Hepatocyte (in vitro differentiated cells): ENCODE data around the gene IREB2. TPM values are rescaled to one million over a fixed set of nuclear protein-coding genes. Genes with fewer than 3 reads are reported as not detected.

ENCODE experiments used
- DNase-seq: peaks from one replicate; pipeline ENCODE4 v3.0.0-alpha.2; 2016; ENCODE audit warnings: low spot score
- H2AFZ ChIP-seq: fragments of 200-600 bp; sonication (generic); 2 replicates; pipeline ENCODE4 v1.6.0; 2016; ENCODE audit warnings: antibody characterized with exemption, mild to moderate bottlenecking
- H3K27ac ChIP-seq: fragments of 200-600 bp; sonication (generic); 2 replicates; pipeline ENCODE4 v1.5.1; 2016; ENCODE audit warnings: mild to moderate bottlenecking
- H3K27me3 ChIP-seq: fragments of 200-600 bp; sonication (generic); 2 replicates; pipeline ENCODE4 v1.6.1; 2016
- H3K36me3 ChIP-seq: fragments of 200-600 bp; sonication (generic); replicated peaks from 2 replicates; pipeline ENCODE4 v1.5.1; 2016; ENCODE audit warnings: low read depth; ENCODE audit not compliant: insufficient read depth
- H3K4me1 ChIP-seq: fragments of 200-600 bp; sonication (generic); 2 replicates; pipeline ENCODE4 v1.5.1; 2016; ENCODE audit warnings: mild to moderate bottlenecking, moderate library complexity; ENCODE audit not compliant: insufficient read depth
- H3K4me2 ChIP-seq: fragments of 200-600 bp; sonication (generic); 2 replicates; pipeline ENCODE4 v1.6.0; 2016
- H3K4me3 ChIP-seq: fragments of 200-600 bp; sonication (generic); 2 replicates; pipeline ENCODE4 v1.5.1; 2016; ENCODE audit warnings: mild to moderate bottlenecking
- H3K79me2 ChIP-seq: fragments of 200-600 bp; sonication (generic); 2 replicates; pipeline ENCODE4 v1.6.0; 2017; ENCODE audit warnings: mild to moderate bottlenecking
- H3K9me2 ChIP-seq: fragments of 200-600 bp; sonication (generic); replicated peaks from 2 replicates; pipeline ENCODE4 v1.6.0; 2017; ENCODE audit warnings: mild to moderate bottlenecking; ENCODE audit not compliant: insufficient read depth
- H3K9me3 ChIP-seq: fragments of 200-600 bp; sonication (generic); 2 replicates; pipeline ENCODE4 v1.5.1; 2016; ENCODE audit warnings: low read depth, mild to moderate bottlenecking
- H4K20me1 ChIP-seq: fragments of 200-600 bp; sonication (generic); 2 replicates; pipeline ENCODE4 v1.6.0; 2016; ENCODE audit warnings: mild to moderate bottlenecking; ENCODE audit not compliant: insufficient read depth, poor library complexity, severe bottlenecking
- CTCF ChIP-seq: fragments of 200-600 bp; sonication (generic); IDR thresholded peaks from 2 replicates; pipeline ENCODE4 v1.5.1; 2016; ENCODE audit warnings: antibody characterized with exemption, mild to moderate bottlenecking; ENCODE audit not compliant: poor library complexity
- EZH2 ChIP-seq: fragments of 200-600 bp; sonication (generic); IDR thresholded peaks from 2 replicates; pipeline ENCODE4 v1.6.1; 2016; ENCODE audit warnings: antibody characterized with exemption, mild to moderate bottlenecking, borderline replicate concordance
- EZH2phosphoT487 ChIP-seq: fragments of 200-600 bp; sonication (generic); IDR thresholded peaks from one replicate; pipeline ENCODE4 v1.6.1; 2018; ENCODE audit warnings: antibody characterized with exemption, mild to moderate bottlenecking, low read depth, moderate library complexity; ENCODE audit not compliant: unreplicated experiment, severe bottlenecking
- WGBS: methylation state at CpG from one replicate; pipeline ENCODE4 v1.1.6; 2016; ENCODE audit warnings: low lambda C conversion rate; ENCODE audit errors: missing lambda C conversion rate; 5-methylcytosine and 5-hydroxymethylcytosine counted together
- polyA plus RNA-seq: library from polyadenylated mRNA; unstranded; fragments of >200 nt; fragmentation: Nextera tagmentation; extraction: Ambion mirVana; gene quantifications from 2 replicates; pipeline ENCODE4 v1.2.1, GENCODE V29; 2016
- total RNA-seq: library from RNA; depleted of rRNA; stranded (reverse); fragments of >200 nt; gene quantifications from 2 replicates; pipeline ENCODE4 v1.2.3, GENCODE V29; 2014

IREB2 gene
- total and polyA plus RNA-seq, 2 experiments from 2014 or later: 20.4 to 54.0 TPM

GRCh38 chr15:78453447-78453846, 15.4 kb downstream of the IREB2 start:
- Histone ChIP-seq H3K4me3 (no peak overlapping the region), H4K20me1 (peaks cover 83% of the 10 kb centered on the region), H3K27ac (no peak overlapping the region), H3K9me3 (no peaks in the 10 kb centered on the region), H3K4me1 (peaks cover 52% of the 10 kb centered on the region), H3K79me2 (peaks cover 94% of the 10 kb centered on the region), H2AFZ (no peak overlapping the region), H3K4me2 (no peak overlapping the region), H3K27me3 (no peaks in the 10 kb centered on the region), H3K9me2 (no peaks in the 10 kb centered on the region), H3K36me3 (no peaks in the 10 kb centered on the region)
- no peak for DNase-seq
- 56% methylated on average over 2 of the region's 2 CpGs for WGBS
- no peak for TF ChIP-seq EZH2phosphoT487
- TF ChIP-seq EZH2: no peak
- TF ChIP-seq CTCF: no peak

GRCh38 chr15:78454992-78455391, 17.0 kb downstream of the IREB2 start:
- peaks cover 37% of the 10 kb centered on the region for H3K4me1 ChIP-seq
- H3K27me3 ChIP-seq: no peaks in the 10 kb centered on the region
- TF ChIP-seq CTCF (no peak), EZH2 (no peak), EZH2phosphoT487 (no peak)
- H4K20me1 ChIP-seq: peaks cover 83% of the 10 kb centered on the region
- no peak overlapping the region for H3K4me3 ChIP-seq
- WGBS: 92% methylated on average over 5 of the region's 5 CpGs
- no peaks in the 10 kb centered on the region for H3K36me3 ChIP-seq
- no peak for DNase-seq
- no peak overlapping the region for H2AFZ ChIP-seq
- H3K4me2 ChIP-seq: no peak overlapping the region
- no peaks in the 10 kb centered on the region for H3K9me3 ChIP-seq
- H3K9me2 ChIP-seq: no peaks in the 10 kb centered on the region
- peaks cover 100% of the 10 kb centered on the region for H3K79me2 ChIP-seq
- peak overlapping the region; percentile 31 for H3K27ac ChIP-seq

GRCh38 chr15:78455749-78456148, 17.7 kb downstream of the IREB2 start:
- H3K36me3 ChIP-seq: no peaks in the 10 kb centered on the region
- no peaks in the 10 kb centered on the region for H3K9me3 ChIP-seq
- peak; percentile 34 for DNase-seq
- peak overlapping the region; percentile 31 for H3K27ac ChIP-seq
- H3K79me2 ChIP-seq: peaks cover 100% of the 10 kb centered on the region
- no peak for TF ChIP-seq EZH2
- TF ChIP-seq EZH2phosphoT487: no peak
- TF ChIP-seq CTCF: no peak
- H4K20me1 ChIP-seq: peaks cover 84% of the 10 kb centered on the region
- peak overlapping the region; percentile 13 for H3K4me2 ChIP-seq
- no peaks in the 10 kb centered on the region for H3K9me2 ChIP-seq
- H2AFZ ChIP-seq: no peak overlapping the region
- peaks cover 37% of the 10 kb centered on the region for H3K4me1 ChIP-seq
- 42% methylated on average over 3 of the region's 3 CpGs for WGBS
- no peaks in the 10 kb centered on the region for H3K27me3 ChIP-seq
- H3K4me3 ChIP-seq: no peak overlapping the region

GRCh38 chr15:78456426-78456825, 18.4 kb downstream of the IREB2 start:
- 90% methylated on average over 7 of the region's 7 CpGs for WGBS
- TF ChIP-seq EZH2 (no peak), EZH2phosphoT487 (no peak), CTCF (no peak)
- H3K4me1 ChIP-seq: peaks cover 41% of the 10 kb centered on the region
- H2AFZ ChIP-seq: no peak overlapping the region
- H3K9me2 ChIP-seq: no peaks in the 10 kb centered on the region
- peaks cover 83% of the 10 kb centered on the region for H4K20me1 ChIP-seq
- H3K27ac ChIP-seq: peak overlapping the region; percentile 31
- no peaks in the 10 kb centered on the region for H3K27me3 ChIP-seq
- no peaks in the 10 kb centered on the region for H3K36me3 ChIP-seq
- DNase-seq: no peak
- H3K4me2 ChIP-seq: no peak overlapping the region
- H3K4me3 ChIP-seq: no peak overlapping the region
- H3K9me3 ChIP-seq: no peaks in the 10 kb centered on the region
- H3K79me2 ChIP-seq: peaks cover 99% of the 10 kb centered on the region
